Liver (tissue), 9 donors: ENCODE results near the gene DPY30. TPM values are rescaled to one million over a fixed set of nuclear protein-coding genes. Genes with fewer than 3 reads are reported as not detected.

Experiments
- DNase-seq: peaks from one replicate; pipeline ENCODE4 v3.0.0-alpha.2; 2017; ENCODE audit warnings: low spot score
- H3K27ac ChIP-seq, 2 donors: one replicate each; pipeline ENCODE4 v1.7.0; 2013; ENCODE audit warnings: inconsistent platforms in 2 of 2, low read length in 2 of 2, control low read depth in 1 of 2, low read depth in 1 of 2, mild to moderate bottlenecking in 1 of 2
- H3K27me3 ChIP-seq, 4 donors: one replicate each; pipeline versions ENCODE4 v1.6.1 to v1.7.0; 2013; ENCODE audit warnings: low read length in 3 of 4, inconsistent platforms in 1 of 4, mild to moderate bottlenecking in 1 of 4, moderate library complexity in 1 of 4; ENCODE audit not compliant: control insufficient read depth in 4 of 4, insufficient read depth in 4 of 4
- H3K36me3 ChIP-seq, 4 donors: one replicate each; pipeline versions ENCODE4 v1.6.1 to v1.7.0; 2013; ENCODE audit warnings: low read length in 3 of 4, mild to moderate bottlenecking in 3 of 4, low read depth in 1 of 4, moderate library complexity in 1 of 4; ENCODE audit not compliant: control insufficient read depth in 4 of 4, insufficient read depth in 3 of 4
- H3K4me1 ChIP-seq, 4 donors: one replicate each; pipeline versions ENCODE4 v1.6.1 to v1.7.0; 2013; ENCODE audit warnings: low read length in 3 of 4, mild to moderate bottlenecking in 3 of 4, moderate library complexity in 1 of 4; ENCODE audit not compliant: control insufficient read depth in 4 of 4, insufficient read depth in 4 of 4
- H3K4me3 ChIP-seq, 3 donors: one replicate each; pipeline versions ENCODE4 v1.6.1 to v1.7.0; 2013; ENCODE audit warnings: low read length in 3 of 3, control low read depth in 1 of 3, low read depth in 1 of 3, mild to moderate bottlenecking in 1 of 3
- H3K9ac ChIP-seq, 2 donors: one replicate each; pipeline ENCODE4 v1.7.0; 2013; ENCODE audit warnings: low read length in 2 of 2, mild to moderate bottlenecking in 2 of 2, moderate library complexity in 2 of 2, control low read depth in 1 of 2, low read depth in 1 of 2
- H3K9me3 ChIP-seq, 4 donors: one replicate each; pipeline versions ENCODE4 v1.6.1 to v1.7.0; 2013; ENCODE audit warnings: low read length in 3 of 4; ENCODE audit not compliant: control insufficient read depth in 4 of 4
- ATF3 ChIP-seq: IDR thresholded peaks from 2 replicates; pipeline ENCODE4 v1.6.1; 2016; ENCODE audit warnings: antibody characterized with exemption
- CTCF ChIP-seq: fragments of 150-350 bp; IDR thresholded peaks from 2 replicates; pipeline ENCODE4 v1.5.1; 2017; ENCODE audit warnings: improper control_type of control experiment, low read depth, low read length; ENCODE audit not compliant: missing input control
- EGR1 ChIP-seq, 2 donors: IDR thresholded peaks; 2 replicates each; pipeline ENCODE4 v1.6.1; 2016 to 2018; ENCODE audit warnings: antibody characterized with exemption in 2 of 2, low read depth in 2 of 2
- FOXA1 ChIP-seq: IDR thresholded peaks from 2 replicates; pipeline ENCODE4 v1.6.1; 2016; ENCODE audit warnings: antibody characterized with exemption
- FOXA2 ChIP-seq: IDR thresholded peaks from 2 replicates; pipeline ENCODE4 v1.6.1; 2016; ENCODE audit warnings: antibody characterized with exemption
- GABPA ChIP-seq, 2 donors: IDR thresholded peaks in 1 of 2; conservative IDR thresholded peaks in 1 of 2; 2 replicates each; pipeline ENCODE4 v1.6.1; 2016; ENCODE audit warnings: antibody characterized with exemption in 2 of 2, mild to moderate bottlenecking in 1 of 2, moderate library complexity in 1 of 2
- HNF4A ChIP-seq, 2 donors: conservative IDR thresholded peaks; 2 replicates each; pipeline ENCODE4 v1.6.1; 2016; ENCODE audit warnings: antibody characterized with exemption in 2 of 2, mild to moderate bottlenecking in 2 of 2
- HNF4G ChIP-seq: IDR thresholded peaks from 2 replicates; pipeline ENCODE4 v1.6.1; 2016; ENCODE audit warnings: antibody characterized with exemption
- JUND ChIP-seq, 2 donors: IDR thresholded peaks; 2 replicates each; pipeline ENCODE4 v1.6.1; 2016; ENCODE audit warnings: antibody characterized with exemption in 2 of 2
- MAX ChIP-seq: IDR thresholded peaks from 2 replicates; pipeline ENCODE4 v1.6.1; 2016; ENCODE audit warnings: antibody characterized with exemption
- NR2F2 ChIP-seq: IDR thresholded peaks from 2 replicates; pipeline ENCODE4 v1.6.1; 2016; ENCODE audit warnings: antibody characterized with exemption
- RAD21 ChIP-seq, 2 donors: IDR thresholded peaks; 2 replicates each; pipeline ENCODE4 v1.6.1; 2016; ENCODE audit warnings: antibody characterized with exemption in 2 of 2, mild to moderate bottlenecking in 2 of 2
- REST ChIP-seq: IDR thresholded peaks from 2 replicates; pipeline ENCODE4 v1.6.1; 2016; ENCODE audit warnings: antibody characterized with exemption, mild to moderate bottlenecking
- RXRA ChIP-seq, 2 donors: IDR thresholded peaks; 2 replicates each; pipeline ENCODE4 v1.6.1; 2017 to 2018; ENCODE audit warnings: antibody characterized with exemption in 2 of 2, mild to moderate bottlenecking in 1 of 2
- SP1 ChIP-seq: IDR thresholded peaks from 2 replicates; pipeline ENCODE4 v1.6.1; 2018; ENCODE audit warnings: antibody characterized with exemption, mild to moderate bottlenecking
- TAF1 ChIP-seq: conservative IDR thresholded peaks from 2 replicates; pipeline ENCODE4 v1.6.1; 2016; ENCODE audit warnings: antibody characterized with exemption, mild to moderate bottlenecking
- YY1 ChIP-seq: IDR thresholded peaks from 2 replicates; pipeline ENCODE4 v1.6.1; 2016; ENCODE audit warnings: antibody characterized with exemption, mild to moderate bottlenecking
- WGBS: extraction: QIAGEN DNeasy Blood & Tissue Kit; methylation state at CpG from one replicate; pipeline ENCODE4 v1.1.7; 2013; 5-methylcytosine and 5-hydroxymethylcytosine counted together
- polyA plus RNA-seq, 2 donors: library from polyadenylated mRNA; stranded (reverse) in 1 of 2; unstranded in 1 of 2; fragments of 200-250 nt in 1 of 2; fragments of >200 nt in 1 of 2; fragmentation: Nextera tagmentation in 1 of 2; extraction: Ambion mirVana in 1 of 2; gene quantifications; one replicate each; pipeline versions ENCODE4 v1.2.1 to v1.2.3, GENCODE V29; 2013 to 2015
- total RNA-seq, 2 donors: library from RNA; depleted of rRNA; stranded (reverse); fragments of >200 nt; gene quantifications; one replicate each; pipeline ENCODE4 v1.2.3, GENCODE V29; 2014
- TF ChIP-seq, protein P1 (sequence below): IDR thresholded peaks from 2 replicates; pipeline ENCODE4 v1.6.1; 2016; ENCODE audit warnings: antibody characterized with exemption
- donor health status: healthy.
- donor health status: healthy.
- donor health status: healthy.
- donor health status: healthy.
- donor health status: healthy.

DPY30 gene
- total and polyA plus RNA-seq, 4 donors: 24.3 to 75.4 (median 34.5) TPM

GRCh38 chr2:31998731-31999383, 40.7 kb downstream of the DPY30 start:
- 95% methylated on average over 4 of the region's 4 CpGs for WGBS
- no peaks in the 10 kb centered on the region for H3K9me3 ChIP-seq
- no peak for DNase-seq

GRCh38 chr2:31997653-31998052, 42.0 kb downstream of the DPY30 start:
- H3K27ac ChIP-seq: no peak overlapping the region
- H3K4me3 ChIP-seq: no peak overlapping the region
- no peaks in the 10 kb centered on the region for H3K9me3 ChIP-seq
- TF ChIP-seq FOXA2: no peak
- TF ChIP-seq ATF3: no peak
- no peak for TF ChIP-seq TAF1
- no peak for TF ChIP-seq HNF4A (conservative IDR thresholded peaks at IDR 0.05)
- no peak for TF ChIP-seq CTCF
- TF ChIP-seq NR2F2: no peak
- TF ChIP-seq SP1: no peak
- no peak for TF ChIP-seq MAX
- no peak for TF ChIP-seq RXRA (IDR thresholded peaks at IDR 0.05)
- TF ChIP-seq YY1: no peak
- TF ChIP-seq EGR1 (IDR thresholded peaks at IDR 0.05; ENCODE audit: low read depth in 2 of 2): no peak
- no peak for TF ChIP-seq FOXA1
- no peak for TF ChIP-seq GABPA (IDR thresholded peaks at IDR 0.05 in 1 of 2, conservative IDR thresholded peaks at IDR 0.05 in 1 of 2)
- TF ChIP-seq JUND (IDR thresholded peaks at IDR 0.05): no peak
- TF ChIP-seq REST: no peak
- no peak for TF ChIP-seq RAD21 (IDR thresholded peaks at IDR 0.05)
- TF ChIP-seq HNF4G: no peak
- TF ChIP-seq, protein P1, sequence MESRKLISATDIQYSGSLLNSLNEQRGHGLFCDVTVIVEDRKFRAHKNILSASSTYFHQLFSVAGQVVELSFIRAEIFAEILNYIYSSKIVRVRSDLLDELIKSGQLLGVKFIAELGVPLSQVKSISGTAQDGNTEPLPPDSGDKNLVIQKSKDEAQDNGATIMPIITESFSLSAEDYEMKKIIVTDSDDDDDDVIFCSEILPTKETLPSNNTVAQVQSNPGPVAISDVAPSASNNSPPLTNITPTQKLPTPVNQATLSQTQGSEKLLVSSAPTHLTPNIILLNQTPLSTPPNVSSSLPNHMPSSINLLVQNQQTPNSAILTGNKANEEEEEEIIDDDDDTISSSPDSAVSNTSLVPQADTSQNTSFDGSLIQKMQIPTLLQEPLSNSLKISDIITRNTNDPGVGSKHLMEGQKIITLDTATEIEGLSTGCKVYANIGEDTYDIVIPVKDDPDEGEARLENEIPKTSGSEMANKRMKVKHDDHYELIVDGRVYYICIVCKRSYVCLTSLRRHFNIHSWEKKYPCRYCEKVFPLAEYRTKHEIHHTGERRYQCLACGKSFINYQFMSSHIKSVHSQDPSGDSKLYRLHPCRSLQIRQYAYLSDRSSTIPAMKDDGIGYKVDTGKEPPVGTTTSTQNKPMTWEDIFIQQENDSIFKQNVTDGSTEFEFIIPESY: no peak
- WGBS: 79% methylated on average over 3 of the region's 3 CpGs
- H3K27me3 ChIP-seq: no peaks in the 10 kb centered on the region
- DNase-seq: no peak
- no peaks in the 10 kb centered on the region for H3K36me3 ChIP-seq
- H3K4me1 ChIP-seq: peaks cover 2 to 9% (median 4%) of the 10 kb centered on the region in 4 donors
- H3K9ac ChIP-seq: no peak overlapping the region

More at GRCh38 chr2:31998731-31999383, 40.7 kb downstream of the DPY30 start:
- peaks cover 0 to 2% (median under 1%) of the 10 kb centered on the region in 4 donors for H3K4me1 ChIP-seq
- no peaks in the 10 kb centered on the region for H3K36me3 ChIP-seq
- H3K9ac ChIP-seq: no peak overlapping the region
- no peaks in the 10 kb centered on the region for H3K27me3 ChIP-seq
- no peak overlapping the region for H3K27ac ChIP-seq
- TF ChIP-seq RAD21 (IDR thresholded peaks at IDR 0.05): no peak
- H3K4me3 ChIP-seq: no peak overlapping the region
